ENCODE results near the gene TRIM44.

The TRIM44 gene

GRCh38 chr11:35671396-35672127 is 9.0 kb downstream of the TRIM44 start:
- DNase-seq (ENCODE audit: low read depth in 2 of 2), result no peak

GRCh38 chr11:35672608-35673007 is 10.0 kb downstream of the TRIM44 start:
- no peak for DNase-seq (ENCODE audit: low read depth in 2 of 2)

- DNase-seq (ENCODE audit: low read depth in 2 of 2), result no peak
Observed at GRCh38 chr11:35675901-35676610, 13.5 kb downstream of the TRIM44 start.

- no peak for DNase-seq (ENCODE audit: low read depth in 2 of 2)
Observed at GRCh38 chr11:35676611-35676965, 14.0 kb downstream of the TRIM44 start.

GRCh38 chr11:35677904-35678303 is 15.3 kb downstream of the TRIM44 start:
- no peak for DNase-seq (ENCODE audit: low read depth in 2 of 2)

GRCh38 chr11:35678471-35678870 is 15.9 kb downstream of the TRIM44 start:
- DNase-seq (ENCODE audit: low read depth in 2 of 2), result no peak

- no peak for DNase-seq (ENCODE audit: low read depth in 2 of 2)
Observed at GRCh38 chr11:35678975-35679374, 16.4 kb downstream of the TRIM44 start.

GRCh38 chr11:35680506-35680905 is 17.9 kb downstream of the TRIM44 start:
- DNase-seq (ENCODE audit: low read depth in 2 of 2), result no peak

GRCh38 chr11:35681163-35681767 is 18.7 kb downstream of the TRIM44 start:
- DNase-seq (ENCODE audit: low read depth in 2 of 2), result no peak

GRCh38 chr11:35682230-35683173 is 19.9 kb downstream of the TRIM44 start:
- no peak for DNase-seq (ENCODE audit: low read depth in 2 of 2)

- DNase-seq (ENCODE audit: low read depth in 2 of 2), result no peak
Observed at GRCh38 chr11:35683728-35684339, 21.3 kb downstream of the TRIM44 start.

GRCh38 chr11:35688023-35688422 is 25.4 kb downstream of the TRIM44 start:
- no peak for DNase-seq (ENCODE audit: low read depth in 2 of 2)

- no peak for DNase-seq (ENCODE audit: low read depth in 2 of 2)
Observed at GRCh38 chr11:35689081-35689996, 26.8 kb downstream of the TRIM44 start.

GRCh38 chr11:35702126-35702525 is 39.6 kb downstream of the TRIM44 start:
- no peak for DNase-seq (ENCODE audit: low read depth in 2 of 2)

- DNase-seq (ENCODE audit: low read depth in 2 of 2), result no peak
Observed at GRCh38 chr11:35709376-35709775, 46.8 kb downstream of the TRIM44 start.

- no peak for DNase-seq (ENCODE audit: low read depth in 2 of 2)
Observed at GRCh38 chr11:35711173-35711910, 48.8 kb downstream of the TRIM44 start.

GRCh38 chr11:35711924-35712323 is 49.3 kb downstream of the TRIM44 start:
- DNase-seq (ENCODE audit: low read depth in 2 of 2), result no peak

GRCh38 chr11:35712533-35712932 is 50.0 kb downstream of the TRIM44 start:
- no peak for DNase-seq (ENCODE audit: low read depth in 2 of 2)

- peak in 1 of 2 donors; percentile 2 for DNase-seq (ENCODE audit: low read depth in 2 of 2)
Observed at GRCh38 chr11:35714882-35715627, 52.5 kb downstream of the TRIM44 start.

Measured in activated CD8-positive, alpha-beta memory T cell treated with anti-CD3 and anti-CD28 coated beads for 4 hours (primary cell).